Measurements from ENCODE around the gene SHKBP1. TPM values are rescaled to one million over a fixed set of nuclear protein-coding genes. Genes with fewer than 3 reads are reported as not detected.

SHKBP1 gene
- total RNA-seq, 1 experiment from 2014 or later, result 52.3 TPM

DNA sequence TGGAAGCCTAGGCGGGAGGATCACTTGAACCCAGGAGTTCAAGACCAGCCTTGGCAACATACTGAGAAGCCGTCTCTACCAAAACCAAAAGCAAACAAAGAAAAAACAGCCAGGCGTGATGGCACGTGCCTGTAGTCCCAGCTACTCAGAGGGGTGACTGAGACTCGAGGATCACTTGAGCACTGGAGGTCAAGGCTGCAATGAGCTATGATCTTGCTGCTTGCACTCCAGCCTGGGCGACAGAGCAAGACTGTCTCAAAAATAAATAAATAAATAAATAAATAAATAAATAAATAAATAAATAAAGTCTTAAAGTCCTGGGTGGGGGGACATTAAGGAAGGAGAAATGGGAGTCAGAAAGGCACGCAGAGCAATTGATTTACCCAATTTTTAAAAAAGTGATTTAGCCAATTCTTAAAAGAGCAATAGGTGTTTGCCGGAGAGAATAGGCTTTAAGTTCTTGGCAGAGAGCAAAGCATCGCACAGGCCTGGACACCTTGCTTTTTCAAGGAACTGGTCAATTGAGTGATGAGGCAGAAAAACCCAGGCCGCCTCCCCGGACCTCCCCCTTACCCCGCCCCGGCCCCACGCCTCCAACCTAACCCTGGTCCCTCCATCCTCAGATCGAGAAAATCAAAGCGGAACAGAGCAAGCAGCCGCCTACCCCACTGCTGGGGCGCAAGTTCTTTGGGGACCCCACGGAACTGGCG lies 9.5 kb upstream of the SHKBP1 start:
- peaks cover 53% of the 10 kb centered on the region for H3K27me3 ChIP-seq (ENCODE audit: control insufficient read depth, insufficient read depth, low read length)
- H3K4me3 ChIP-seq (ENCODE audit: insufficient read depth, low read depth, low read length), result peak overlapping the region; percentile 34
- peak; percentile 82 for DNase-seq
- H3K36me3 ChIP-seq (replicated peaks; ENCODE audit: control insufficient read depth, insufficient read depth, low read length), result no peaks in the 10 kb centered on the region

DNA sequence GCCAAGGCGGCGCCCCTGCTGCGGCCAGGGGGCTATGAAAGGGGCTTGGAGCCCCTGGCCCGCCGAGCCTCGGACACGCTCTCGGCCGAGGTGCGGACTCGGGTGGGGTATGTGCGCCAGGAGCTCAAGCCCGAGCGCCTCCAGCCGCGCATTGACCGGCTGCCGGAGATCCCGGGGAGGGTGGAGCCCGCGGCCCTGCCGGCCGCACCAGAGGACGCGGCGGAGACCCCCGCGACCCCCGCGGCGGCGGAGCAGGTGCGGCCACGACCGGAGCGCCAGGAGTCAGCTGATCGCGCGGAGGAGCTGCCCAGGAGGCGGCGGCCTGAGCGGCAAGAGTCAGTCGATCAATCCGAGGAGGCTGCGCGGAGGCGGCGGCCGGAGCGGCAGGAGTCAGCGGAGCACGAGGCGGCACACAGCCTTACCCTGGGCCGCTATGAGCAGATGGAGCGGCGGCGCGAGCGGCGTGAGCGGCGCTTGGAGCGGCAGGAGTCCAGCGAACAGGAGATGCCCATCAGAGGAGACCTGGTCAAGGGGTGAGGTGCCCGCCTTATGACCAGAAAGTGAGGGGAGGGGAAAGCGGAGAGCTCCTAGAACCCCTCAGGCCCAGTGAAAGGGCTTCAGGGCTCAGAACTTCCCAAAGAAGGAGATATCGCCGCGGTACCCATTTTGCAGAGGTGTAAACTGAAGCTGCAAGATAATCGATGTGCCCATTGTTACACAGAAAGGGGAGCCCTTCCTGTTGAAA lies 8.8 kb upstream of the SHKBP1 start:
- no peaks in the 10 kb centered on the region for H3K36me3 ChIP-seq (replicated peaks; ENCODE audit: control insufficient read depth, insufficient read depth, low read length)
- peaks cover 51% of the 10 kb centered on the region for H3K27me3 ChIP-seq (ENCODE audit: control insufficient read depth, insufficient read depth, low read length)
- H3K4me3 ChIP-seq (ENCODE audit: insufficient read depth, low read depth, low read length), result peak overlapping the region; percentile 34
- peak; percentile 85 for DNase-seq

DNA sequence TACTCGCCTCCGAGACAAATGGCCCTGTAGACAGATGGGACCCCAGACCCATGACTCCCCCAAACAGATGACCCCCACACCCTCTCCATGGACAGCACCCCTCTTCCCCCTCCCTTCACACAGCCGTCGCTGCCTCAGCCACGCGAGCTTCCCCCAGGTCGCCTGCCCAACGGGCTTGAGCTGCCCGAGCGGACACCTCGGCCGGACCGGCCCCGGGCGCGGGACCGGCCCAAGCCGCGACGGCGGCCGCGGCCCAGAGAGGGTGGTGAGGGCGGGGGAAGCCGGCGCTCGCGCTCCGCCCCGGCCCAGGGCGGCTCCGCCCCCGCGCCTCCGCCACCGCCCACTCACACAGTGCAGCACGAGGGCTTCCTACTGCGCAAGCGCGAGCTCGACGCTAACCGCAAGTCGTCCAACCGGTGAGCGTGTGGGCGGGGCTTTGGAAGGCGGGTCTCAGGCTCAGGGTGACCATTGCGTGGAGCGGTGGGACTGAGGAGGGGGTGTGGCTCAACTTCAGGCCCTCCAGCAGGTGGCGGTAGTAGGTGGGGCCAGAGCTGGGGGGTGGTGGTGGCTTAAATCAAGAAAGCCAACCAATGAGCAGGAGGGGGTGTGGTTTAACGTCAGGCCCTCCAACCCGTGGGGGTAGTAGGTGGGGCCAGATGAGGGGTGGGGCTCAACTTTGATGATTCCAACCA lies 6.2 kb upstream of the SHKBP1 start:
- H3K36me3 ChIP-seq (replicated peaks; ENCODE audit: control insufficient read depth, insufficient read depth, low read length), result no peaks in the 10 kb centered on the region
- DNase-seq, result peak; percentile 99
- H3K27me3 ChIP-seq (ENCODE audit: control insufficient read depth, insufficient read depth, low read length), result peaks cover 47% of the 10 kb centered on the region
- H3K4me3 ChIP-seq (ENCODE audit: insufficient read depth, low read depth, low read length), result peak overlapping the region; percentile 33; the same call in 1 of the 2 replicates

DNA sequence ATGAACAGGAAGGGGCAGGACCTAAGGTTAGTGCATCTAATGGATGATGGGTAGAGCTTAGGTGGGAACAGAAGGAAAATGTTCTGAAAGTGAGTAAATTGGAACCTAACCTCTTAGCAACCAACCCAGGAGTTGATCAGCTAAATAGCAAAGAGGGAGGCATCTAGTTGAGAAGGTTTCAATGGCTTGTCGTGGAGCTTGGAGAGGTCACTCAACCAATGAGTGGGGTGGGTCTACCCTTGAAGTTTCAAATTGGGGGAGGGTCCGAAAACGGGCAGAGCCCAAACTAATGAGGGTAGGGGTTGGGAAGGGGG lies 5.7 kb upstream of the SHKBP1 start:
- Histone ChIP-seq H3K36me3 (replicated peaks; ENCODE audit: control insufficient read depth, insufficient read depth, low read length) (no peaks in the 10 kb centered on the region), H3K27me3 (ENCODE audit: control insufficient read depth, insufficient read depth, low read length) (peaks cover 42% of the 10 kb centered on the region), H3K4me3 (ENCODE audit: insufficient read depth, low read depth, low read length) (no peak overlapping the region)
- no peak for DNase-seq

DNA sequence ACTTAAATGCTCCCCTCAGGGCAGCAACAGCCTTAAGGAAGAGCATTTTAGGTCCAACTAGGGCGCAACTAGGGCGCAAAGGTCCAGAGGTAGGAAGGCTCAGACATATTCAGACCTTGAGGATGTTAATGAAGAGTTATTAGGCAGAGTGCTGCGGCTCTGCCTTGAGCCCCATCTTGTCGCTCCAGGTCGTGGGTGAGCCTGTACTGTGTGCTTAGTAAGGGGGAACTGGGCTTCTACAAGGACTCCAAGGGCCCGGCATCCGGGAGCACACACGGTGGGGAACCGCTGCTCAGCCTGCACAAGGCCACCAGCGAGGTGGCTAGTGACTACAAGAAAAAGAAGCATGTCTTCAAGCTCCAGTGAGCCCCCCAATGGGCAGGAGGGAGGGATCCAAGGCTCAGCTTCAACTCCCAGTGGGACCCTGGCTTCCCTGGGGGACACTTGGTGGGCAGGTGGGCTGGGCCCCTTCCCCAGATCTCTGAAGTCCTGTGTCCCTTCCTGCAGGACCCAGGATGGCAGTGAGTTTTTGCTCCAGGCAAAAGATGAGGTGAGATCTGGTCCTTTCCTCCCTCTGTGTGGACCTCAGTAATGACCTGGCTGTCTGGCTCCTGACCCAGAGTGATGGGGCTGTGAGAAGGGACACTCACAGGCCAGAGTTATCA lies 4.7 kb upstream of the SHKBP1 start:
- DNase-seq, result peak; percentile 16
- Histone ChIP-seq H3K36me3 (replicated peaks; ENCODE audit: control insufficient read depth, insufficient read depth, low read length) (no peaks in the 10 kb centered on the region), H3K4me3 (ENCODE audit: insufficient read depth, low read depth, low read length) (no peak overlapping the region), H3K27me3 (ENCODE audit: control insufficient read depth, insufficient read depth, low read length) (peaks cover 34% of the 10 kb centered on the region)

DNA sequence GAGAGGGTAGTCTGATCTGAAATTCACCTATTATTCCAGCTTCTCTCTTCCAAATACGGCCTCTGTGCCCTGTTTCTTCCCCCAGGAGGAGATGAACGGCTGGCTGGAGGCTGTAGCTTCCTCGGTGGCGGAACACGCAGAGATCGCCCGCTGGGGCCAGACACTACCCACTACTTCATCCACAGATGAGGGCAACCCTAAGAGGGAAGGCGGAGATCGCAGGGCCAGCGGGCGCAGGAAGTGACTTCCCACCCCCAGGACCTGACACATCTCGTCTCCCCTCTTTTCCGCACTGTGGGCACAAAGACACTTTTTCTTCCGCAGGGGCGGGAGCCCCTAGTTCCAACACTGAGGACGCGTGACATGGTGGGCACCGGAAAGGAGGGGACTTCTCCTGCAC lies 1.3 kb upstream of the SHKBP1 start:
- peak; percentile 56 for DNase-seq
- peak overlapping the region; percentile 82; the same call in 1 of the 2 replicates for H3K4me3 ChIP-seq (ENCODE audit: insufficient read depth, low read depth, low read length)
- H3K27me3 ChIP-seq (ENCODE audit: control insufficient read depth, insufficient read depth, low read length), result no peaks in the 10 kb centered on the region; the same call in 1 of the 2 replicates
- no peaks in the 10 kb centered on the region for H3K36me3 ChIP-seq (replicated peaks; ENCODE audit: control insufficient read depth, insufficient read depth, low read length)

GRCh38 chr19:40576151-40576584 lies 505 bp upstream of the SHKBP1 start:
- H3K36me3 ChIP-seq (replicated peaks; ENCODE audit: control insufficient read depth, insufficient read depth, low read length), result peaks cover 3% of the 10 kb centered on the region; the same call in 1 of the 2 replicates
- peak; percentile 81 for DNase-seq
- peak overlapping the region; percentile 82 for H3K4me3 ChIP-seq (ENCODE audit: insufficient read depth, low read depth, low read length)
- no peaks in the 10 kb centered on the region; the same call in 1 of the 2 replicates for H3K27me3 ChIP-seq (ENCODE audit: control insufficient read depth, insufficient read depth, low read length)

DNA sequence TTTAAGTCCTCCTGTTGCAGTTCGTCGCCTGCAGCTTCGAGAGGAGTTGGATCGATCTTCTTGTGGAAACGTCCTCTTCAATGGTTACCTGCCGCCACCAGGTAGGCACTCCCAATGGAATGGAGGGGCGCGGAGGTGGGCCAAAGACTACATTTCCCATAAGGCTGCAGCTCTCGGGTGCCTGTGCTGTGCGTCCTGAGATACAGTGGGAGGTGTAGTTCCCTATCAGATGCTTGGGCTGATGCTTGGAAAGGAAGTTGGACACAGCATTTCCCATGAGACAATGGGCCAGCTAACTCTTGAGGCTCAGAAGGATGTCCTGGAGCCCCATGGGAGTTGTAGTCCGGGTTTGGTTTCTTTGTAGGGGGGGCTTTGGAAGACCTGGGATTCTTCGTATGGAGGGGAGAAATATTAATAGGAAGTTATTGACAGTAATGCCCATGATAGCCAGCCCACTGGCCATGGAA lies 1.8 kb downstream of the SHKBP1 start:
- DNase-seq, result peak; percentile 92
- Histone ChIP-seq H3K4me3 (ENCODE audit: insufficient read depth, low read depth, low read length) (no peak overlapping the region), H3K27me3 (ENCODE audit: control insufficient read depth, insufficient read depth, low read length) (no peaks in the 10 kb centered on the region; the same call in 1 of the 2 replicates), H3K36me3 (replicated peaks; ENCODE audit: control insufficient read depth, insufficient read depth, low read length) (peaks cover 6% of the 10 kb centered on the region)

DNA sequence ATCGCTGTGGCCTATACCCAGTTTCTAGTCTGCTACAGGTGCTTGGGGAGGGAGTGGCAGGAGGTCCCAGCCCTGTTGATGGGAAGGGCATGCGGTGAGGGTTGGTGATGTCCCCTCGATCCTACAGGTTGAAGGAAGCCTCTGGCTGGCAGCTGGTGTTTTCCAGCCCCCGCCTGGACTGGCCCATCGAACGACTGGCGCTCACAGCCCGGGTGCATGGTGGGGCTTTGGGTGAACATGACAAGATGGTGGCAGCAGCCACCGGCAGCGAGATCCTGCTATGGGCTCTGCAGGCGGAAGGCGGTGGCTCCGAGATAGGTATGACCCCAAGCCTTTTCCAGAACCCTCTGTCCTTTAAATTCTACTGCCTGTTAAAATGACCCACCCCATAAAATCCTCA lies 3.9 kb downstream of the SHKBP1 start:
- Histone ChIP-seq H3K27me3 (ENCODE audit: control insufficient read depth, insufficient read depth, low read length) (no peaks in the 10 kb centered on the region), H3K36me3 (replicated peaks; ENCODE audit: control insufficient read depth, insufficient read depth, low read length) (peaks cover 6% of the 10 kb centered on the region), H3K4me3 (ENCODE audit: insufficient read depth, low read depth, low read length) (no peak overlapping the region)
- DNase-seq, result no peak

DNA sequence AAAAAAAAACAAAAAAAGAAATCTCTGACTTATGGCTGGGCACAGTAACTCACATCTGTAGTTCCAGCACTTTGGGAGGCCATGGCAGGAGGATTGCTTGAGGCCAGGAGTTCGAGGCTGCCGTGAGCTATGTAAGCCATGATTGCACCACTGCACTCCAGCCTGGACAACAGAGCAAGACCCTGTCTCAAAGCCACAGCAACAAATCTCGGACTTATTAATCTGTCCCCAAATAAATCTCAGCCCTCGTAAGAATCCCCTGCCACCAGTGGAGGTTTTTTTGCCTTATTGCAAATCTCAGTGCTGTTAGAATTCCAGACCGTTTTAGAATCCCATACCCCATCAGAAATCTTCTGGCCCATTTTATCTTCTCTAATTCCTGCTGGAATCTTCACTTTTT lies 4.9 kb downstream of the SHKBP1 start:
- Histone ChIP-seq H3K36me3 (replicated peaks; ENCODE audit: control insufficient read depth, insufficient read depth, low read length) (peaks cover 7% of the 10 kb centered on the region), H3K4me3 (ENCODE audit: insufficient read depth, low read depth, low read length) (no peak overlapping the region), H3K27me3 (ENCODE audit: control insufficient read depth, insufficient read depth, low read length) (no peaks in the 10 kb centered on the region)
- no peak for DNase-seq

DNA sequence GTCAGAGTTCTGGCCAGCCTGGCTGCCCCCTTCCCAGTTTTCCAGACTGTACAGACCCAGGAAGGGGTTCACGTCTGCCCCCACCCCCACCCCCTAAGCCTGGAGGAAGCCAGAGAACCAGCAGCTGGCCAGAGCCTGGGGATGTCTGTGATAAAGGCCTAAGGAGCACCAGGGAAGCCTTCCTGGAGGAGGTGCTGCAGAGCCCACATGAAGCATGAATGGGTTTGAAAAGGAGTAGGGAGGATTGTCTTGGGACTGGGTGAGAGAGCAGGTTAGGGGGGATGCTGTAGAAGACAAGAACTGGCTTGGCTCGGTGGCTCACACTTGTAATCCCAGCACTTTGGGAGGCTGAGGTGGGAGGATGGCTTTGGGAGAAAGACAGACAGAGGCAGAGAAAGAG lies 5.8 kb downstream of the SHKBP1 start:
- Histone ChIP-seq H3K36me3 (replicated peaks; ENCODE audit: control insufficient read depth, insufficient read depth, low read length) (peaks cover 7% of the 10 kb centered on the region), H3K27me3 (ENCODE audit: control insufficient read depth, insufficient read depth, low read length) (no peaks in the 10 kb centered on the region), H3K4me3 (ENCODE audit: insufficient read depth, low read depth, low read length) (no peak overlapping the region)
- peak; percentile 4 for DNase-seq

DNA sequence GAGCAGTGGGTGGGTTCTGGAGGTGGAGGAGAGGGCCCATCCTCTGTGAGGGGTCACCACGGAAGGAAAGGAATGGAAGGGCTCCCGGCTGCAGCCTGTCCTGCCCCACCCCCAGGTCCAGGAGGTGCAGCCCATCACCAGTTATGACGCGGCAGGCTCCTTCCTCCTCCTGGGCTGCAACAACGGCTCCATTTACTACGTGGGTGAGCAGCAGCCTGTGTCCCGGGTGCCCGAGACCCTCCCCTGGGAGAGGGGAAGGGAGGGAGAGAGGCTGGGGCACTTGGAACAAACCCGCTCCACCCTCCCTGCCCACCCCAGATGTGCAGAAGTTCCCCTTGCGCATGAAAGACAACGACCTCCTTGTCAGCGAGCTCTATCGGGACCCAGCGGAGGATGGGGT lies 6.6 kb downstream of the SHKBP1 start:
- H3K27me3 ChIP-seq (ENCODE audit: control insufficient read depth, insufficient read depth, low read length), result no peaks in the 10 kb centered on the region
- DNase-seq, result no peak
- H3K36me3 ChIP-seq (replicated peaks; ENCODE audit: control insufficient read depth, insufficient read depth, low read length), result peaks cover 8% of the 10 kb centered on the region
- H3K4me3 ChIP-seq (ENCODE audit: insufficient read depth, low read depth, low read length), result no peak overlapping the region

DNA sequence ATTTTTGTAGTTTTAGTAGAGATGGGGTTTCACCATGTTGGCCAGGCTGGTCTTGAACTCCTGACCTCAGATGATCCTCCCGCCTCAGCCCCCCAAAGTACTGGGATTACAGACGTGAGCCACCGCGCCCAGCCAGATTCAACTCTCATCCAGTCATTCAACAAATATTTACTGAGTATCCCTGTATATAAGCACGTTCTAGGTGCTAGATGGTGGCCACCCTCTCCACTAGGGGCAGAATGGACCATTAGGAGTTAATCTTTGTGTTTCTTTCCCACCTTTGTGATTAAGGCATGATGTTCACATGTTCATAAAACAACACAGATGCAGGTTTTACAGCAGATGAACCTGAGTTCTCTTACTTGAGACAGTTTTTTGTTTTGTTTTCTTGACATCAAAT lies 7.3 kb downstream of the SHKBP1 start:
- no peaks in the 10 kb centered on the region for H3K27me3 ChIP-seq (ENCODE audit: control insufficient read depth, insufficient read depth, low read length)
- peaks cover 10% of the 10 kb centered on the region for H3K36me3 ChIP-seq (replicated peaks; ENCODE audit: control insufficient read depth, insufficient read depth, low read length)
- H3K4me3 ChIP-seq (ENCODE audit: insufficient read depth, low read depth, low read length), result no peak overlapping the region
- no peak for DNase-seq

GRCh38 chr19:40585241-40585981 lies 8.7 kb downstream of the SHKBP1 start:
- DNase-seq, result no peak
- H3K27me3 ChIP-seq (ENCODE audit: control insufficient read depth, insufficient read depth, low read length), result no peaks in the 10 kb centered on the region
- H3K4me3 ChIP-seq (ENCODE audit: insufficient read depth, low read depth, low read length), result no peak overlapping the region
- peaks cover 10% of the 10 kb centered on the region for H3K36me3 ChIP-seq (replicated peaks; ENCODE audit: control insufficient read depth, insufficient read depth, low read length)
